Thymus (tissue), 14 donors: ENCODE results near the gene ZIK1. TPM values are rescaled to one million over a fixed set of nuclear protein-coding genes. Genes with fewer than 3 reads are reported as not detected.

Source experiments
- DNase-seq, 9 donors: peaks; one replicate each; pipeline ENCODE4 v3.0.0-alpha.2; 2013; ENCODE audit warnings: low spot score in 9 of 9, low read depth in 6 of 9, missing footprints in 1 of 9
- H3K27ac ChIP-seq, 2 donors: one replicate each; pipeline ENCODE4 v1.5.1; 2013; ENCODE audit warnings: control low read depth in 1 of 2, low read depth in 1 of 2, low read length in 1 of 2, mild to moderate bottlenecking in 1 of 2, moderate library complexity in 1 of 2
- H3K27me3 ChIP-seq, 2 donors: one replicate each; pipeline ENCODE4 v1.5.1; 2013; ENCODE audit warnings: low read length in 1 of 2; ENCODE audit not compliant: control insufficient read depth in 2 of 2, insufficient read depth in 1 of 2
- H3K36me3 ChIP-seq, 2 donors: one replicate each; pipeline ENCODE4 v1.5.1; 2013; ENCODE audit warnings: low read length in 1 of 2, mild to moderate bottlenecking in 1 of 2, moderate library complexity in 1 of 2; ENCODE audit not compliant: control insufficient read depth in 2 of 2, insufficient read depth in 2 of 2
- H3K4me1 ChIP-seq, 2 donors: one replicate each; pipeline ENCODE4 v1.5.1; 2013; ENCODE audit warnings: low read length in 2 of 2; ENCODE audit not compliant: control insufficient read depth in 2 of 2, insufficient read depth in 2 of 2
- H3K4me3 ChIP-seq, 2 donors: one replicate each; pipeline ENCODE4 v1.5.1; 2013; ENCODE audit warnings: low read length in 2 of 2, control low read depth in 1 of 2, mild to moderate bottlenecking in 1 of 2
- H3K9me3 ChIP-seq, 2 donors: one replicate each; pipeline ENCODE4 v1.5.1; 2013; ENCODE audit warnings: low read length in 1 of 2, mild to moderate bottlenecking in 1 of 2; ENCODE audit not compliant: control insufficient read depth in 2 of 2, insufficient read depth in 1 of 2
- WGBS: extraction: QIAGEN DNeasy Blood & Tissue Kit; methylation state at CpG from one replicate; pipeline ENCODE4 v1.1.7; 2013; 5-methylcytosine and 5-hydroxymethylcytosine counted together
- long read RNA-seq, 10 donors: transcript quantifications; one replicate each; lab custom pipeline, GENCODE V29; 2026
- polyA plus RNA-seq: library from polyadenylated mRNA; stranded (reverse); fragments of 200-250 nt; gene quantifications from one replicate; pipeline ENCODE4 v1.2.3, GENCODE V29; 2013
- total RNA-seq: library from RNA; stranded (reverse); fragments of 120-200 nt; gene quantifications from one replicate; pipeline ENCODE4 v1.2.4, GENCODE V29; 2013
- donor health status: healthy.

The ZIK1 gene
- total RNA-seq, result 12.2 TPM
- 6.0 TPM for polyA plus RNA-seq
- long read RNA-seq, donor 1, result 0 reads
- long read RNA-seq, donor 2, full-length matches to known transcripts, result 3 of 3 reads
- long read RNA-seq, donor 2, partial matches to known transcripts, result 0 of 3 reads
- long read RNA-seq, donor 2, other reads (novel, unspliced or antisense), result 0 of 3 reads
- long read RNA-seq, donor 3, result 0 reads
- long read RNA-seq, donor 4, partial matches to known transcripts, result 0 of 1 reads
- long read RNA-seq, donor 4, other reads (novel, unspliced or antisense), result 0 of 1 reads
- long read RNA-seq, donor 5, full-length matches to known transcripts, result 2 of 9 reads
- long read RNA-seq, donor 5, partial matches to known transcripts, result 7 of 9 reads
- long read RNA-seq, donor 5, other reads (novel, unspliced or antisense), result 0 of 9 reads
- long read RNA-seq, donor 6, partial matches to known transcripts, result 0 of 1 reads
- long read RNA-seq, donor 6, other reads (novel, unspliced or antisense), result 0 of 1 reads
- long read RNA-seq, donor 7, partial matches to known transcripts, result 0 of 1 reads
- long read RNA-seq, donor 7, other reads (novel, unspliced or antisense), result 0 of 1 reads
- long read RNA-seq, donor 8, result 0 reads
- long read RNA-seq, donor 9, partial matches to known transcripts, result 0 of 1 reads
- long read RNA-seq, donor 9, other reads (novel, unspliced or antisense), result 0 of 1 reads
- long read RNA-seq, donor 10, result 0 reads

GRCh38 chr19:57583521-57584416 is at the start of gene ZIK1:
Gene ZIK1 (plus strand): TSS chr19:57584145. CDS start chr19:57584357, 212 bp downstream.
- peak; percentile 81 to 97 (median 90) for DNase-seq
- Histone ChIP-seq H3K4me3 (peak within 1 kb of the TSS; percentile 66 to 80), H3K27me3 (no peaks in the 10 kb centered on the region), H3K36me3 (peaks cover 11 to 14% of the 10 kb centered on the region in 2 donors), H3K9me3 (peaks cover 15 to 52% of the 10 kb centered on the region in 2 donors), H3K4me1 (peaks cover 9 to 19% of the 10 kb centered on the region in 2 donors), H3K27ac (peak within 1 kb of the TSS; percentile 55 to 71)
- WGBS, result 5% methylated on average over 76 of the region's 76 CpGs

GRCh38 chr19:57537953-57538547 is 45.9 kb upstream of the ZIK1 start:
- no peak overlapping the region for H3K4me3 ChIP-seq
- peaks cover 42 to 43% of the 10 kb centered on the region in 2 donors for H3K9me3 ChIP-seq
- H3K27ac ChIP-seq, result no peak overlapping the region
- WGBS, result 98% methylated on average over 7 of the region's 7 CpGs
- no peaks in the 10 kb centered on the region for H3K4me1 ChIP-seq
- H3K36me3 ChIP-seq, result peaks cover 65 to 66% of the 10 kb centered on the region in 2 donors
- H3K27me3 ChIP-seq, result no peaks in the 10 kb centered on the region
- DNase-seq, result peak in 1 of 9 donors; percentile 13

- peaks cover 62 to 64% of the 10 kb centered on the region in 2 donors for H3K36me3 ChIP-seq
- no peak for DNase-seq
- no peaks in the 10 kb centered on the region for H3K27me3 ChIP-seq
- H3K9me3 ChIP-seq, result peaks cover 26 to 34% of the 10 kb centered on the region in 2 donors
- H3K4me3 ChIP-seq, result no peak overlapping the region
- no peak overlapping the region for H3K27ac ChIP-seq
- WGBS, result 96% methylated on average over 1 of the region's 1 CpG
- H3K4me1 ChIP-seq, result no peaks in the 10 kb centered on the region
Observed at GRCh38 chr19:57546513-57546912, 37.4 kb upstream of the ZIK1 start.

GRCh38 chr19:57552432-57552831 is 31.5 kb upstream of the ZIK1 start:
- WGBS, result 98% methylated on average over 2 of the region's 2 CpGs
- H3K27me3 ChIP-seq, result no peaks in the 10 kb centered on the region
- H3K27ac ChIP-seq, result no peak overlapping the region
- peaks cover 18 to 26% of the 10 kb centered on the region in 2 donors for H3K9me3 ChIP-seq
- H3K36me3 ChIP-seq, result peaks cover 68 to 75% of the 10 kb centered on the region in 2 donors
- no peak overlapping the region for H3K4me3 ChIP-seq
- no peaks in the 10 kb centered on the region for H3K4me1 ChIP-seq
- no peak for DNase-seq

- no peak overlapping the region for H3K27ac ChIP-seq
- H3K27me3 ChIP-seq, result no peaks in the 10 kb centered on the region
- peaks cover 7 to 32% of the 10 kb centered on the region in 2 donors for H3K9me3 ChIP-seq
- H3K36me3 ChIP-seq, result peaks cover 30 to 36% of the 10 kb centered on the region in 2 donors
- WGBS, result 95% methylated on average over 5 of the region's 5 CpGs
- DNase-seq, result no peak
- H3K4me1 ChIP-seq, result peaks cover 10 to 14% of the 10 kb centered on the region in 2 donors
- H3K4me3 ChIP-seq, result no peak overlapping the region
Observed at GRCh38 chr19:57557659-57558058, 26.3 kb upstream of the ZIK1 start.

- H3K27ac ChIP-seq, result no peak overlapping the region
- H3K4me1 ChIP-seq, result peaks cover 10 to 14% of the 10 kb centered on the region in 2 donors
- H3K4me3 ChIP-seq, result peak overlapping the region; percentile 76 to 83
- WGBS, result 54% methylated on average over 6 of the region's 6 CpGs
- DNase-seq, result no peak
- peaks cover 23 to 27% of the 10 kb centered on the region in 2 donors for H3K36me3 ChIP-seq
- H3K27me3 ChIP-seq, result no peaks in the 10 kb centered on the region
- H3K9me3 ChIP-seq, result peaks cover 5 to 27% of the 10 kb centered on the region in 2 donors
Observed at GRCh38 chr19:57558525-57558924, 25.4 kb upstream of the ZIK1 start.

- H3K9me3 ChIP-seq, result peaks cover 5 to 24% of the 10 kb centered on the region in 2 donors
- peak overlapping the region; percentile 76 to 83 for H3K4me3 ChIP-seq
- DNase-seq, result peak in 2 of 9 donors; percentile 13 to 39
- no peaks in the 10 kb centered on the region for H3K27me3 ChIP-seq
- H3K4me1 ChIP-seq, result peaks cover 10 to 14% of the 10 kb centered on the region in 2 donors
- H3K27ac ChIP-seq, result peak overlapping the region in 1 of 2 donors; percentile 22
- WGBS, result under 1% methylated on average over 22 of the region's 22 CpGs
- H3K36me3 ChIP-seq, result peaks cover 19 to 22% of the 10 kb centered on the region in 2 donors
Observed at GRCh38 chr19:57559008-57559403, 24.9 kb upstream of the ZIK1 start.

GRCh38 chr19:57559404-57560025 is 24.4 kb upstream of the ZIK1 start, which contains the start of gene ZNF550:
Gene ZNF550 (minus strand): TSS chr19:57559863. CDS start chr19:57559682, 181 bp downstream.
- peak; percentile 55 to 90 (median 79) for DNase-seq
- Histone ChIP-seq H3K27ac (peak within 1 kb of the TSS; percentile 41 to 77), H3K4me3 (peak within 1 kb of the TSS; percentile 76 to 83), H3K27me3 (no peaks in the 10 kb centered on the region), H3K4me1 (peaks cover 10 to 14% of the 10 kb centered on the region in 2 donors), H3K36me3 (peaks cover 14 to 17% of the 10 kb centered on the region in 2 donors), H3K9me3 (peaks cover 4 to 24% of the 10 kb centered on the region in 2 donors)
- WGBS, result under 1% methylated on average over 56 of the region's 56 CpGs
